Thymus (tissue), 11 donors: ENCODE results near the gene LILRB5. TPM values are rescaled to one million over a fixed set of nuclear protein-coding genes. Genes with fewer than 3 reads are reported as not detected.
"Not testable (repeated sequence)": the region's sequence is repeated elsewhere in the genome, so short reads cannot be mapped to it uniquely, and the experiment has no call there.

Experiments
- DNase-seq, 9 donors: peaks; one replicate each; pipeline ENCODE4 v3.0.0-alpha.2; 2013; ENCODE audit warnings: low spot score in 9 of 9, low read depth in 6 of 9, missing footprints in 1 of 9
- H3K27ac ChIP-seq, 2 donors: one replicate each; pipeline ENCODE4 v1.5.1; 2013; ENCODE audit warnings: control low read depth in 1 of 2, low read depth in 1 of 2, low read length in 1 of 2, mild to moderate bottlenecking in 1 of 2, moderate library complexity in 1 of 2
- H3K27me3 ChIP-seq, 2 donors: one replicate each; pipeline ENCODE4 v1.5.1; 2013; ENCODE audit warnings: low read length in 1 of 2; ENCODE audit not compliant: control insufficient read depth in 2 of 2, insufficient read depth in 1 of 2
- H3K36me3 ChIP-seq, 2 donors: one replicate each; pipeline ENCODE4 v1.5.1; 2013; ENCODE audit warnings: low read length in 1 of 2, mild to moderate bottlenecking in 1 of 2, moderate library complexity in 1 of 2; ENCODE audit not compliant: control insufficient read depth in 2 of 2, insufficient read depth in 2 of 2
- H3K4me1 ChIP-seq, 2 donors: one replicate each; pipeline ENCODE4 v1.5.1; 2013; ENCODE audit warnings: low read length in 2 of 2; ENCODE audit not compliant: control insufficient read depth in 2 of 2, insufficient read depth in 2 of 2
- H3K4me3 ChIP-seq, 2 donors: one replicate each; pipeline ENCODE4 v1.5.1; 2013; ENCODE audit warnings: low read length in 2 of 2, control low read depth in 1 of 2, mild to moderate bottlenecking in 1 of 2
- H3K9me3 ChIP-seq, 2 donors: one replicate each; pipeline ENCODE4 v1.5.1; 2013; ENCODE audit warnings: low read length in 1 of 2, mild to moderate bottlenecking in 1 of 2; ENCODE audit not compliant: control insufficient read depth in 2 of 2, insufficient read depth in 1 of 2
- WGBS: extraction: QIAGEN DNeasy Blood & Tissue Kit; methylation state at CpG from one replicate; pipeline ENCODE4 v1.1.7; 2013; 5-methylcytosine and 5-hydroxymethylcytosine counted together
- polyA plus RNA-seq: library from polyadenylated mRNA; stranded (reverse); fragments of 200-250 nt; gene quantifications from one replicate; pipeline ENCODE4 v1.2.3, GENCODE V29; 2013
- total RNA-seq: library from RNA; stranded (reverse); fragments of 120-200 nt; gene quantifications from one replicate; pipeline ENCODE4 v1.2.4, GENCODE V29; 2013
- donor health status: healthy.

Gene LILRB5
- total and polyA plus RNA-seq, 2 donors = 1.3 to 8.3 TPM

DNA sequence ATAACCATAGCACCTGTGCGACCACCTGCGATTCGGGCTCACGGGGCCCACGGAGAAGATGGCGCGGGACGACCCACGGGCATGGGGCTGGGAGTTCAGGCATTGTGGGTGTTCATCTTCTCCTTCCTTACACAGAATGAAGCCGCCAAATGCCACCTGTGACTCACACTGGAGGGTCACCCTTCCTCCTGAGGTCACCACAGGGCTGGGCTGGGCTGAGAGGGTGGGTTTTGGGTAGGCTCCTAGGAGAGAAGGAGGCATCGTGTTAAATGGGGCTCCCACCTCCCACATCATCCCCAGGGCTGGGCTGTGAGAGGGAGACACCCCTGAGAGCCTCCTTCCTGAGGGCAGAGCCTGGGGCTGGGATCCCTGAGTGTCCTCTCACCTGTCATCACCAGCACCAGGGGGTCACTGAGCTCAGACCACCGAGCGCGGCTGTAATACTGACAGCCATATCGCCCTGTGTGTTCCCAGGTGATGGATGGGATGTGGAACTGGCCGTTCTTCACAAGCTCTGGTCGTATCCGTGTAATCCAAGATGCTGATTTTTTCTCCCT lies 22.4 kb upstream of the LILRB5 start:
- peaks cover 0 to 4% of the 10 kb centered on the region in 2 donors for H3K9me3 ChIP-seq
- H3K4me1 ChIP-seq = peaks cover 3 to 20% of the 10 kb centered on the region in 2 donors
- no peaks in the 10 kb centered on the region for H3K36me3 ChIP-seq
- peaks cover 0 to 16% of the 10 kb centered on the region in 2 donors for H3K27me3 ChIP-seq
- H3K4me3 ChIP-seq = no peak overlapping the region
- no peak for DNase-seq
- no peak overlapping the region for H3K27ac ChIP-seq
- WGBS = 91% methylated on average over 18 of the region's 18 CpGs

- DNase-seq, H3K9me3 ChIP-seq, H3K27ac ChIP-seq, H3K4me3 ChIP-seq, H3K36me3 ChIP-seq: not testable (repeated sequence)
- WGBS = 95% methylated on average over 15 of the region's 15 CpGs
- H3K27me3 ChIP-seq = peaks cover 0 to 17% of the 10 kb centered on the region in 2 donors
- H3K4me1 ChIP-seq = peaks cover 3 to 16% of the 10 kb centered on the region in 2 donors
Measured at GRCh38 chr19:54278571-54279195, 21.6 kb upstream of the LILRB5 start.

DNA sequence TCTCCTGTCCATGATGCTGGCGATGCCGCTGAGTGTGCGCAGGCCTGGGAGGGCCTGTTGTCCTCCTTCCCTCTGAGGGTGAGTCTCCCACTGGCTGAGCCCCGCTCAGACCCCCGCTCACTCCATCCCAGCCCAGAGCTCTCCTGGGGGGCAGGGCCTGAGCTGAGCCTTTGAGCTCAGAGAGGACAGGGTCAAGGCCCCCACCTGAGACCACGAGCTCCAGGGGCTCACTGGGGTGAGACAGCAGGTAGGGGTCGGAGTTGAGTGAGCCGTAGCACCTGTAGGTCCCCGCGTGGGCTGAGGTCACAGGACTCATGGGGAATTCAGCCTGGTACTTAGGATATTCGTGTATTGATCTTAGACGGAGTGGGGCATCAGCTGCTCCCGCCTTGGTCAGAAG lies 21.0 kb upstream of the LILRB5 start:
- H3K36me3 ChIP-seq, H3K4me3 ChIP-seq, DNase-seq, H3K27ac ChIP-seq, H3K9me3 ChIP-seq: not testable (repeated sequence)
- WGBS = 95% methylated on average over 13 of the region's 13 CpGs
- Histone ChIP-seq H3K27me3 (peaks cover 0 to 17% of the 10 kb centered on the region in 2 donors), H3K4me1 (peaks cover 3 to 10% of the 10 kb centered on the region in 2 donors)

- H3K27ac ChIP-seq, H3K4me3 ChIP-seq, H3K9me3 ChIP-seq, H3K36me3 ChIP-seq, DNase-seq, H3K4me1 ChIP-seq: not testable (repeated sequence)
- H3K27me3 ChIP-seq = peaks cover 0 to 17% of the 10 kb centered on the region in 2 donors
- 89% methylated on average over 15 of the region's 15 CpGs for WGBS
Measured at GRCh38 chr19:54277111-54277615, 20.1 kb upstream of the LILRB5 start.

- Histone ChIP-seq H3K27me3 (peaks cover 0 to 13% of the 10 kb centered on the region in 2 donors), H3K4me3 (no peak overlapping the region)
- 89% methylated on average over 9 of the region's 9 CpGs for WGBS
Measured at GRCh38 chr19:54275951-54276350, 18.9 kb upstream of the LILRB5 start.

DNA sequence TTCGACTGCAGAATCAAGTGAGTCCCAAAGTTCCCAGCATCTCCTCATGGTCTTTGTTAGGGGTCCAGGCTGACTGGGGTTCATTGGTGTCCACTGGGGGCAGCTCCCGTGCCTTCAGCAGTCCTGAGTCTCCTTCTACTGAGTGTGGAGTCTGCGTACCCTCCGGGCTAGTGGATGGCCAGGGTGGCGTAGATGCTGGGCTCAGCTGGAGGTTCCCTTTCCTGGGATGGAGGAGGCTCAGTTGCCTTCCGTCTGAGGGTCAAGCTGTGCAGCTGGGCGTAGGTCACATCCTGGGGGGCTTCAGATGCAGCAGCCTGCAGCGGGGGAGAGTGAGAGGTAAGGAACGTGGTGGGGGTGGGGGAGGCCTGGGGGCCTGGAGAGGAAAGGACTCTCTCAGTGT lies 17.4 kb upstream of the LILRB5 start:
- WGBS = 95% methylated on average over 9 of the region's 9 CpGs
- H3K4me1 ChIP-seq, H3K4me3 ChIP-seq, H3K27me3 ChIP-seq, DNase-seq, H3K36me3 ChIP-seq, H3K9me3 ChIP-seq, H3K27ac ChIP-seq: not testable (repeated sequence)

More at GRCh38 chr19:54275951-54276350, 18.9 kb upstream of the LILRB5 start:
- no peaks in the 10 kb centered on the region for H3K36me3 ChIP-seq
- no peaks in the 10 kb centered on the region for H3K9me3 ChIP-seq
- DNase-seq = no peak
- H3K4me1 ChIP-seq = no peaks in the 10 kb centered on the region
- no peak overlapping the region for H3K27ac ChIP-seq

DNA sequence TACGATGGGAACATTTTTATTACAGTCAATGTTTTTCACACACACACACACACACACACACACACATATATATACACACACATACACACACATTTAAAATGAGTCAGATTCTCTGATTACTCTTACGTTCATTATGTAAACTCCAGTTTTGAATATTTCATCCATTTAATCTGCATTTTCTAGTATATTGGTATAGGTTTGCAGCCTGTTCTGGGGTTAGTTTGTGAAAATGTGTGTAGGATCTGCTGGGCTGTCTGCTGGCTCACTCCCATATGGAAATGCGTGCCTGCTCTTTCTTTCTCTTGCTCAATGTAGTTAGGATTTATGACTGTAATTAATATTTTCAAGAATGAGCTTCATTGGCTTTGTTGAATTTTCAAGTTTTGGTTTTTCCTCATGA lies 16.7 kb upstream of the LILRB5 start:
- Histone ChIP-seq H3K9me3 (no peaks in the 10 kb centered on the region), H3K36me3 (no peaks in the 10 kb centered on the region), H3K4me1 (no peaks in the 10 kb centered on the region), H3K27ac (no peak overlapping the region), H3K27me3 (peaks cover 0 to 2% of the 10 kb centered on the region in 2 donors), H3K4me3 (no peak overlapping the region)
- 93% methylated on average over 3 of the region's 3 CpGs for WGBS
- no peak for DNase-seq

- H3K9me3 ChIP-seq, H3K4me3 ChIP-seq, H3K27ac ChIP-seq, DNase-seq, H3K27me3 ChIP-seq, H3K4me1 ChIP-seq, H3K36me3 ChIP-seq: not testable (repeated sequence)
- 50% methylated on average over 5 of the region's 5 CpGs for WGBS
Measured at GRCh38 chr19:54272181-54272580, 15.1 kb upstream of the LILRB5 start.

DNA sequence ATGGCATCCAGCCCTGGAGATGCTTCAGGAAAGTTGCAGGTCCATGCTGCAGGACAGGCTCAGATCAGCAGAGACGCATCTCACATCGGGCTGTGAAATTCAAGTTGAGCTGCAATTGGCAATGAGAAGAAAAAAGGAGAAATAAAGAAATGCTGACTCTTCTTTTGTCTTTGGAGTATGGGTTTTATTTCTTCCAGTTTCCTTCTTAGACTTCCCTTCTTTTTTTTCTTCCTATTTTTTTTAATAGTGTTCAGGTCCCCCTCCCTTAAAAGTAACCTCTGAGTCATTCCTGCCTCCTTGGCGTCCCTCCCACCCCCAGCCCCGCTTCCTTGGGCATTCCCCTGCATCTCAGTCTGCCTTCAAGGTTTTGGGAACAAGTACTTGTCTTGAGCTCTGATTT lies 14.5 kb upstream of the LILRB5 start:
- H3K4me3 ChIP-seq, DNase-seq, H3K27ac ChIP-seq, H3K36me3 ChIP-seq, H3K27me3 ChIP-seq, H3K9me3 ChIP-seq, H3K4me1 ChIP-seq: not testable (repeated sequence)
- WGBS = 71% methylated on average over 4 of the region's 4 CpGs
